Mesothelial cell of epicardium (in vitro differentiated cells): ENCODE measurements around the gene SLC51B. TPM values are rescaled to one million over a fixed set of nuclear protein-coding genes. Genes with fewer than 3 reads are reported as not detected.

ENCODE experiments used
- DNase-seq, 2 experiments: peaks; one replicate each; pipeline ENCODE4 v3.0.0; 2021; ENCODE audit warnings: low spot score in 2 of 2; ENCODE audit not compliant: unreplicated experiment in 2 of 2
- H3K27ac Mint-ChIP-seq: 2 replicates; pipeline ENCODE4 v1.8.0; 2021; ENCODE audit warnings: mixed read lengths
- H3K27me3 Mint-ChIP-seq: 2 replicates; pipeline ENCODE4 v1.8.0; 2021; ENCODE audit warnings: low read depth, mixed read lengths
- H3K36me3 Mint-ChIP-seq: 2 replicates; pipeline ENCODE4 v1.8.0; 2021; ENCODE audit warnings: mixed read lengths
- H3K4me1 Mint-ChIP-seq: 2 replicates; pipeline ENCODE4 v1.8.0; 2021; ENCODE audit warnings: mixed read lengths
- H3K4me3 Mint-ChIP-seq: 2 replicates; pipeline ENCODE4 v1.8.0; 2021; ENCODE audit warnings: mild to moderate bottlenecking, moderate library complexity, mixed read lengths
- H3K9me3 Mint-ChIP-seq: 2 replicates; pipeline ENCODE4 v1.8.0; 2021; ENCODE audit warnings: mixed read lengths
- total RNA-seq: library from RNA; stranded (reverse); gene quantifications from 3 replicates; pipeline ENCODE4 v1.2.1, GENCODE V29; 2021
- TF ChIP-seq, protein P1 (sequence below): fragments of 200-600 bp; sonication (generic); IDR thresholded peaks from one replicate; pipeline ENCODE4 v1.5.0; 2021; ENCODE audit warnings: antibody characterized with exemption; ENCODE audit not compliant: unreplicated experiment

The SLC51B gene
- total RNA-seq, 1 donor from 2014 or later = not detected

DNA sequence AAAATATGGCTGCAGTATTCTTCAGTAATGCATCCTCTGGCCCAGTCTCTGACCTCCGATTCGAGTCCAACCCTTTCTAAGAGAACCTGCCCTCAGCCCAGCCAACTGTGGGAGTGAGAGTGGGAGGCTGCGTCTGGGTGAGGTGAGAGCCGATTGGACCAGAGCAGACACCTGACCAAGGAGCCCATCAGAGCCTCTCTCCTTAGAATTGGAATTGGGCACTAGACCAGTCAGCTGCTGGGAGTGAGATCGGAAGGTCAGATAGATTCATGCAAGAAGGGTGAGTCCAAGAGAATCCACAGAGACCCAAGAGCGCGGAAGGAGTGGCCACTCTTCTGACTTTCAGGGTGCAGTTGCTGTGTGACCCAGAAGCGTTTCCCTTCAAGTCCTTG is 12.4 kb downstream of the SLC51B start:
- Mint-ChIP-seq H3K4me1 (no peaks in the 10 kb centered on the region), H3K27ac (no peak overlapping the region), H3K9me3 (no peaks in the 10 kb centered on the region), H3K4me3 (no peak overlapping the region), H3K36me3 (peaks cover 2% of the 10 kb centered on the region), H3K27me3 (no peaks in the 10 kb centered on the region)
- TF ChIP-seq, protein P1, sequence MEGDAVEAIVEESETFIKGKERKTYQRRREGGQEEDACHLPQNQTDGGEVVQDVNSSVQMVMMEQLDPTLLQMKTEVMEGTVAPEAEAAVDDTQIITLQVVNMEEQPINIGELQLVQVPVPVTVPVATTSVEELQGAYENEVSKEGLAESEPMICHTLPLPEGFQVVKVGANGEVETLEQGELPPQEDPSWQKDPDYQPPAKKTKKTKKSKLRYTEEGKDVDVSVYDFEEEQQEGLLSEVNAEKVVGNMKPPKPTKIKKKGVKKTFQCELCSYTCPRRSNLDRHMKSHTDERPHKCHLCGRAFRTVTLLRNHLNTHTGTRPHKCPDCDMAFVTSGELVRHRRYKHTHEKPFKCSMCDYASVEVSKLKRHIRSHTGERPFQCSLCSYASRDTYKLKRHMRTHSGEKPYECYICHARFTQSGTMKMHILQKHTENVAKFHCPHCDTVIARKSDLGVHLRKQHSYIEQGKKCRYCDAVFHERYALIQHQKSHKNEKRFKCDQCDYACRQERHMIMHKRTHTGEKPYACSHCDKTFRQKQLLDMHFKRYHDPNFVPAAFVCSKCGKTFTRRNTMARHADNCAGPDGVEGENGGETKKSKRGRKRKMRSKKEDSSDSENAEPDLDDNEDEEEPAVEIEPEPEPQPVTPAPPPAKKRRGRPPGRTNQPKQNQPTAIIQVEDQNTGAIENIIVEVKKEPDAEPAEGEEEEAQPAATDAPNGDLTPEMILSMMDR = no peak
- DNase-seq = no peak

DNA sequence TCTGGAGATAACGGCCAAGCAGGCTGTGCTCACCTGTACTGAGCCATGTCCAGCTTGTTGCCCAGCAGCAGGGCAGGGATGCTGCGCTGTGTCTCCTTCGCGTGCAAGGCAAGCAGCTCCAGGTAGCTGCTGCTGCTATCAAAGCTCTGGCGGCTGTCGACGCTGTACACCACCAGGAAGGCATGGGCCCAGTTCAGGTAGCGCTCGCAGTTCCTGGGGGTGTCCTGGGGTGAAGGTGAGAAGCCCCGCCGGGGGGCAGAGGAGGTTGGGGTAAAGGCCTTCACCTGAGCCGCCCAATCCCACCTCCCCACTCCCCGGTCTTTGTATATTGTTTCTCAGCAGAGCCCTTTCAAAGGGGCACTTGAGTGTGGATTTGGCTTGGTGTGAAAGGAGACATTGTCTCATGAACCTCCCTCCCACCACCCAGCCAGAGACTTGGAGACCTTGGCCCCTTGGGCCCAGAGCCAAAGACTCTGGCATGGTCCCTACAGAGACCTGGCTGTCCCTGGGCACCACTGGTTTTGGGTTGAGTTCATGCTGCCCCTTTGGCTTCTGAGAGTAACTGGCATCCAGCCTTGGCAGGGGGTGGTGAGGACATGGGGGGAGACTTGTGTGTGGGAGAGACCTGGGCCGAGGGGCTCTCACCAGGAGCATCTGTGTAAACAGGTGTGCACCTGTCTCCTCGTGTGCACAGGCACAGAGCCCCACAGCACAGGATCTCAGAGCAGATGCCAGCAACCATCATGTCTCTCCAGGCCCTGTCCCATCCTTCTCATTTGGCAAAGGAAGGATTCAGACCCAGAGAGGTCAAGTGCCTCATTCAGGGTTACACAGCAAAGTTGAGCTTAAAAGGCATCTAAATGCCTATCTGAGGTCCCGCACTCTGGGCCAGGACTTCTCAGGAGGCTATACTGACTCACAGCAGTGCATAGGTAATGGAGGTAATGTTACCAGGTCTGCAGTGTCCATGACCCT is 13.5 kb downstream of the SLC51B start:
- H3K4me1 Mint-ChIP-seq = no peaks in the 10 kb centered on the region
- no peaks in the 10 kb centered on the region for H3K27me3 Mint-ChIP-seq
- H3K27ac Mint-ChIP-seq = no peak overlapping the region
- no peaks in the 10 kb centered on the region for H3K9me3 Mint-ChIP-seq
- no peak for DNase-seq
- H3K4me3 Mint-ChIP-seq = no peak overlapping the region
- TF ChIP-seq, protein P1 = no peak
- H3K36me3 Mint-ChIP-seq = peaks cover 2% of the 10 kb centered on the region

DNA sequence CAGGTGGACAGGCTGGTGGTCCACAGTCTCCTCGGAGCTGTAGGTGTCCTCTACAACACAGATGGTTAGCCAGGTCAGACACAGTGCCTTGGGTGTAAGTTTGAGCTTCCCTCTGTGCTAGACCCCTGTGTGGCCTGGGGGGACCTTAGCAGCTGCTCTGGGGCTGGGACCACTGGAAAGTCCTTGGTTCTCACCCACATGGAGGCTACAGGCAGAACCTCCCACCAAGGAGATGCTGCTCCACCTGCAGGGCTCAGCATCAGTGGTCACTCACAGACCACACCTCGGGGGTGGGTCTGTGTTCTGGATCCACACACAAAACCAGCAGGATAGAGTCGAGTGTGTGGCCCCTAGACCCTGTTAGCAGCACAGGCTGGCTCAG is 14.2 kb downstream of the SLC51B start:
- Mint-ChIP-seq H3K9me3 (no peaks in the 10 kb centered on the region), H3K4me3 (no peak overlapping the region), H3K27me3 (no peaks in the 10 kb centered on the region), H3K27ac (no peak overlapping the region), H3K36me3 (peaks cover 2% of the 10 kb centered on the region), H3K4me1 (no peaks in the 10 kb centered on the region)
- TF ChIP-seq, protein P1 = no peak
- DNase-seq = no peak

DNA sequence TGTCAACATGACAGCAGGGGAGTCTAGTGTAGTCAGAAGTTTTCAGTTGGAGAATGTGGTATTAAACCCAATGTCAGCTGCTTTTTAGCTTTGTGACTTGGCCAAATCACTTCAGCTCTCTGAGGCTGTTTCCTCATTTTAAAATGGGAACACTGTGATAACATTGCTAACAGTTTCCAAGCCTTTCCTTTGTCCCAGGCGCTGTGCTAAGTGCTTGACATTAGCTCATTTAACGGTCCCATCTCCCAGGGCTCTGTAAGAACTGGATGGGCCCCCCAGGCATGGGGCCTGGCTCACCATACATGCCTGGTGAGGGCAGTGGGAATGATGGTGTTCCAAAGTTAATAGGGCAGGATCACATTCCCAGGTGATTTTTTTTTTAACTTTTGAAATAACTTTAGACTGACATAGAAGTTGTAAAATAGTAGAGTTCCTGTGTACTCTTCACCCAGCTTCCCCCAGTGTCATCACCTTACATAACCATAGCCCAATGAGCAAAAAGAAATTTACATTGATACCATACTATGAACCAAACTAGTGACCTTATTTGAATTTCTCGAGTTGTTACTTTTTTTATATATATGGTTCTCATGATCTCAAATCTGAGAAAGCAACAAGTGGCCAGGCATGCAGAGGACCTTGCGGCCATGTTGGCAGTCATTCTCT is 14.9 kb downstream of the SLC51B start:
- no peaks in the 10 kb centered on the region for H3K9me3 Mint-ChIP-seq
- H3K27ac Mint-ChIP-seq = no peak overlapping the region
- no peak overlapping the region for H3K4me3 Mint-ChIP-seq
- H3K4me1 Mint-ChIP-seq = no peaks in the 10 kb centered on the region
- TF ChIP-seq, protein P1 = no peak
- H3K27me3 Mint-ChIP-seq = no peaks in the 10 kb centered on the region
- DNase-seq = no peak
- H3K36me3 Mint-ChIP-seq = peaks cover 2% of the 10 kb centered on the region

DNA sequence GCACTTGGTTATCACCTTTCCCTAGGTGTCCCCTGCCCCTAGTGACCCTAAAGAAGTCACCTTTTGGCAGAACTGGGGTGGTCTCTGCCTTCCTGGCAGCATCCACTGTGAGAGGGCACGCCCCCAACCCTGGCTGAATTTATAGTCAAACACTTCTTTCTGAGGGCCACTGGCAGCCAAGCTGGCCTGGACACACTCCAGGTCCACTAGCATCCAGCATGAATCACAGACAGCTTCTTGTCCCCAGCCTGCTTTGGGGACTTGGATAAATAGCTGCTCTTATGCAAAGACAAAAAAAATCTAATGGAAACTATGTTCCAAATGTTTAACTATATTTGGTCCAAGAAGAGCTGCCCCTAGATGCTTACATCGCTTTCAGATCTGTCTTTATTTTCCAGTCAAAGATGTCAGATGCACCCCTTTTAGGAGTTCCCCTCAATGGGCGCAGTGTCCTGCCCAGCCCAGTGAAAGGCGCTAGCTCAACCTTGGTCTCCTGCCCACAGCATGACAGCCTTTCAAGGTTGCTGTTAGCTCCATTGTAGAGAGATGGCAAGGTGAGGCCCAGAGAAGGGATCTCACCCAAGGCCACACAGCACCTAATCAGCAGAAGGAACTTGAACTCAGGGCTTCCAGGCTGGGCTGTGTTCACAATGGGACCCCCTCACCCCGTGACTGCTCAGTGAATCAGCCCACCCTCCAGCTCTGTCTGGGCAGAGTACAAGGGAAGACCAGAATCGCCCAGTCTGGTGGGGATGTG is 15.6 kb downstream of the SLC51B start:
- Mint-ChIP-seq H3K4me1 (peaks cover 1% of the 10 kb centered on the region), H3K27ac (no peak overlapping the region), H3K4me3 (no peak overlapping the region), H3K36me3 (peaks cover 2% of the 10 kb centered on the region), H3K9me3 (no peaks in the 10 kb centered on the region), H3K27me3 (peaks cover 4% of the 10 kb centered on the region)
- no peak for DNase-seq
- TF ChIP-seq, protein P1 = no peak
